RWPE2 (cell line): Measurements from ENCODE around the gene MORN1.
A peak's percentile ranks its signal among the peaks of the same experiment; 100 is the strongest.

ENCODE experiments used
- ATAC-seq: fragments of 200-7000 bp; cut with Tn5 transposase; 3 replicates; pipeline ENCODE4 v1.9.1; 2021; ENCODE audit warnings: low read depth
- DNase-seq: peaks from one replicate; pipeline ENCODE4 v3.0.0-alpha.2; 2020; ENCODE audit warnings: low spot score
- H3K27ac ChIP-seq: fragments of 450-650 bp; 2 replicates; pipeline ENCODE4 v1.5.1; 2017; ENCODE audit warnings: mild to moderate bottlenecking; ENCODE audit not compliant: poor library complexity, severe bottlenecking
- H3K27me3 ChIP-seq: fragments of 250-450 bp; sonication (Bioruptor Pico); 2 replicates; pipeline ENCODE4 v1.5.1; 2021; ENCODE audit warnings: mild to moderate bottlenecking, moderate library complexity; ENCODE audit not compliant: insufficient read depth, poor library complexity, severe bottlenecking
- H3K36me3 ChIP-seq: fragments of 250-450 bp; sonication (Bioruptor Pico); 2 replicates; pipeline ENCODE4 v1.5.1; 2020; ENCODE audit warnings: low read depth, mild to moderate bottlenecking, moderate library complexity
- H3K4me1 ChIP-seq: fragments of 250-450 bp; sonication (Bioruptor Pico); 2 replicates; pipeline ENCODE4 v1.5.1; 2021; ENCODE audit warnings: mild to moderate bottlenecking, moderate library complexity; ENCODE audit not compliant: insufficient read depth, poor library complexity, severe bottlenecking
- H3K4me3 ChIP-seq: fragments of 250-450 bp; sonication (Bioruptor Pico); 2 replicates; pipeline ENCODE4 v1.5.1; 2021; ENCODE audit warnings: mild to moderate bottlenecking, moderate library complexity; ENCODE audit not compliant: severe bottlenecking
- H3K9me3 ChIP-seq: fragments of 250-450 bp; sonication (Bioruptor Pico); 2 replicates; pipeline ENCODE4 v1.5.1; 2021; ENCODE audit warnings: mild to moderate bottlenecking, moderate library complexity; ENCODE audit not compliant: severe bottlenecking
- TF ChIP-seq, protein P1 (sequence below): fragments of 450-650 bp; IDR thresholded peaks from one replicate; pipeline ENCODE4 v1.5.1; 2017; ENCODE audit warnings: mild to moderate bottlenecking, moderate library complexity; ENCODE audit not compliant: poor library complexity, severe bottlenecking

MORN1 gene

DNA sequence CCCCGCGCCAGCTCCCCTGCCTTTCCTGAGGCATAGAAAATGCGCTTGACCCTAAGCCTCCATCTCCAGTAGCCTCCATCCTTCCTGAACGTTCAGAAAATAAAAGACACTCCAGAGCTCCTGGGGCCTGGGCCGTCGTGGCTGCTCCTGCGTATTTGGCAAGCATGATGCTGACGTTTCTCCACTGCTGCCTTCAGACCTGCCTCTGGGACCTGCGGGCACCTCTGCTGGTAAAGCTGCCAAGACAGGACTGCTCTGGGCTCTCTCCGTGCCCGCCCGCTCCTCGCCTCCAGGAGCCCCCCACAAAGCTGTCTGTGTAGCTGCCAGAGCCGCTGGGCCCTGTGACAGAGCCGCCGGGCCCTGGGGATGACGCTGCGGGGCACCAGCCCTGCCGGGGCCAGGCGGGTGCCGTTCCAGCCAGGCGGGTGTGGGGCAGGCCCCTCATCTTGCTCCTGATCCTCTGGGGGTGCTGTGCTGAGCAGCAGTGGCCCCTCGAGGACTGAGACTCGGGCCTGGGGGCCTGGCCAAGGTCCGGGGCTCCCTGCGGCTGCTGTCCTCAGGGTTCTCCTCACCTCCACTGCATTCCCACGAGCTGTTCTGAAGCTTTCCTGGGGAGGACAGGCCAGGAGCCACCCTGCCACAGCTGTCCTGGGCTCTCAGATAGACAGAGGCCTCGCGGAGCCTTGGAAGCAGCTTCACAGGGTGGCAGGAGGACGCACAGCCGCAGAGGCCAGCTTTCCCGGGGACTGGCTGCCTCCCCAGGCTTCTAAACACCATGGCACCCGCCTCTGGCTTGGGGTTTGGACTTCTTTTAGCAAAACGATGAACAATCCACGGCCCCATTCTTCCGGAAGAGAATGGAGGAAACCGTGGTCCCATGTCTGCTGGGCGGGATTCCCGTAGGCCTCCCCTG is 48.1 kb downstream of the MORN1 start:
- ATAC-seq (no peak), DNase-seq (peak; percentile 50)
- Histone ChIP-seq H3K9me3 (no peaks in the 10 kb centered on the region), H3K27ac (no peak overlapping the region), H3K27me3 (no peaks in the 10 kb centered on the region), H3K36me3 (no peaks in the 10 kb centered on the region), H3K4me1 (peaks cover 5% of the 10 kb centered on the region), H3K4me3 (no peak overlapping the region)
- TF ChIP-seq, protein P1, sequence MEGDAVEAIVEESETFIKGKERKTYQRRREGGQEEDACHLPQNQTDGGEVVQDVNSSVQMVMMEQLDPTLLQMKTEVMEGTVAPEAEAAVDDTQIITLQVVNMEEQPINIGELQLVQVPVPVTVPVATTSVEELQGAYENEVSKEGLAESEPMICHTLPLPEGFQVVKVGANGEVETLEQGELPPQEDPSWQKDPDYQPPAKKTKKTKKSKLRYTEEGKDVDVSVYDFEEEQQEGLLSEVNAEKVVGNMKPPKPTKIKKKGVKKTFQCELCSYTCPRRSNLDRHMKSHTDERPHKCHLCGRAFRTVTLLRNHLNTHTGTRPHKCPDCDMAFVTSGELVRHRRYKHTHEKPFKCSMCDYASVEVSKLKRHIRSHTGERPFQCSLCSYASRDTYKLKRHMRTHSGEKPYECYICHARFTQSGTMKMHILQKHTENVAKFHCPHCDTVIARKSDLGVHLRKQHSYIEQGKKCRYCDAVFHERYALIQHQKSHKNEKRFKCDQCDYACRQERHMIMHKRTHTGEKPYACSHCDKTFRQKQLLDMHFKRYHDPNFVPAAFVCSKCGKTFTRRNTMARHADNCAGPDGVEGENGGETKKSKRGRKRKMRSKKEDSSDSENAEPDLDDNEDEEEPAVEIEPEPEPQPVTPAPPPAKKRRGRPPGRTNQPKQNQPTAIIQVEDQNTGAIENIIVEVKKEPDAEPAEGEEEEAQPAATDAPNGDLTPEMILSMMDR: no peak

DNA sequence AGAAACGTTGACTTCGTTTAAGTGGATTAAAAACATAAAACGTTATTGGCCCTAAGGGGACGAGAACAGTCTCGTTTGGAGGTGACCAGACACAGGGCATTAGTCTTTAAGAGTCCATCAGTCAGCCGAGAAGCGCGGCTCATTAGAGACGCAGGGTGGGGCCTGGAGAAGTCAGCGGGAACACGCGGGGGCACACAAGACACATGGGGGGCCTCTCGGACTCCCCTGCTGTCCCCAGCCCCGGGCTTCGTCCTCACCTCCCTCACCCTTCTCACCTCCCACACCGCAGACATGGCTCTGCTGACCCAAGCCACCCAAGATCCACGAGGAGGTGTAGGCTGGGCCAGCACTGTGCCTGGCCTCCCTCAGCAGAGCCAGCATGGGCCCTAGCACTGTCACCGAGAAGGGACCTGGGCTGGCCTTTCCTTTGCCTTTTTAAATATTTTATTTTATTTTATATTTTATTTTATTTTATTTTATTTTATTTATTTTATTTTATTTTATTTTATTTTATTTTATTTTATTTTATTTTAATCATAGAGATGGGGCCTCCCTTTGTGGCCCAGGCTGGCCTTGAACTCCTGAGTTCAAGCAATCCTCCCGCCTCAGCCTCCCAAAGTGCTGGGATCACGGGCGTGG is 48.9 kb downstream of the MORN1 start:
- no peaks in the 10 kb centered on the region for H3K9me3 ChIP-seq
- no peak for ATAC-seq
- no peak overlapping the region for H3K4me3 ChIP-seq
- no peaks in the 10 kb centered on the region for H3K36me3 ChIP-seq
- no peaks in the 10 kb centered on the region for H3K27me3 ChIP-seq
- TF ChIP-seq, protein P1: no peak
- no peak overlapping the region for H3K27ac ChIP-seq
- peaks cover 5% of the 10 kb centered on the region for H3K4me1 ChIP-seq
- DNase-seq: peak; percentile 54

DNA sequence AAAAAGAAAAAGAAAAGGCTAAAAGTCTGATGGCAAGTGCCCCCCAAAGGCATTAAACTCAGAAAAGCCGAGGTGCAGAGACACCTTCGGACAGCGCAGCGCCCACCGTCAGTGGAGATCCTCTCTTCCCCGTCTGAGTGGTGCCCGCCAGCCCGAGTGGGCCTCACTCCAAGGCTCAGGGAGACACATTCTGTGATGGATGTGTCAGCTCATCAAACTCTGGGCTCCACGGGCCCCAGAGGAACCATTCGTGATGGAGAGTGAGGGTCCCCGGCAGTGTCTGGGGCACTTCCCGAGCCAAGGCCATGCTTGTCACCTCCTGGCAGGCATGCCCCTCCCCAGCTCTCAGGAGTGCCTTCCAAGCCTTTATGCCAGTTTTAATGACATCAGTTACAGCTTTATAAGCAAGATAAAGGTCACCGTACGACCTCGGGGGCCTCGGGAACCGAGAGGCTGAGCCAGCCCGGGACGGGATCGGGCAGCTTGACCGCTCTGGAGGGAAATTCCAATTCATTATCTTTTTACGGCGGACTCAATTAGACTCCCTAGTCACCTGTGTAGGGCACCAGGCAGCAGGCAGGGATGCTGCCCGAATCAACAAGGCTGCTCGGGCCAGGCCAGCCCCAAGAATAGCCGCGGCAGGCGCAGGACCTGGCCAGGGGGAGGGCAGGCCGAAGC is 49.5 kb downstream of the MORN1 start:
- Histone ChIP-seq H3K9me3 (no peaks in the 10 kb centered on the region), H3K27me3 (no peaks in the 10 kb centered on the region), H3K4me3 (no peak overlapping the region), H3K4me1 (peaks cover 5% of the 10 kb centered on the region), H3K27ac (no peak overlapping the region), H3K36me3 (no peaks in the 10 kb centered on the region)
- ATAC-seq (no peak), DNase-seq (peak; percentile 42)
- TF ChIP-seq, protein P1: no peak

DNA sequence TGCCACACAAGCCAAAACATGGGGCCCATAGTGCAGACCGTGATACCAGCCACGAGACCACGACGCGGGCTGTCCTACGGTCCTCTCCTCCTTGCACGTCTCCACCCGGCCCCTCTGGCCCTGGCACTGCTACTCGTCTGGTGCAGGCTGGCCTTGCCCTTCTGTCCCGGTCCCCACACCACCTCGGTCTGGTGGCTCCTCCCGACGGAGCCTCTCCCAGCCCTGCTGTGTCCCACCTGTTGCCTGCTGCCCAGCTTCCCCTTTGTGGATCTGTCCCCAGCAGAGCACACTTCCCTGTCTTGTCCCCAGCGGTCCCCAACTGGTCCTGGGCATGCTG is 50.5 kb downstream of the MORN1 start:
- DNase-seq (no peak), ATAC-seq (no peak)
- H3K9me3 ChIP-seq: no peaks in the 10 kb centered on the region
- no peaks in the 10 kb centered on the region for H3K27me3 ChIP-seq
- TF ChIP-seq, protein P1: no peak
- peaks cover 5% of the 10 kb centered on the region for H3K4me1 ChIP-seq
- no peaks in the 10 kb centered on the region for H3K36me3 ChIP-seq
- H3K4me3 ChIP-seq: no peak overlapping the region
- no peak overlapping the region for H3K27ac ChIP-seq
